Measurements from ENCODE around the gene SMIM44. TPM values are rescaled to one million over a fixed set of nuclear protein-coding genes. Genes with fewer than 3 reads are reported as not detected.
A peak's percentile ranks its signal among the peaks of the same experiment; 100 is the strongest.

SMIM44 gene
- total and polyA plus RNA-seq, 7 experiments from 2014 or later, result not detected

GRCh38 chr19:3479834-3480215, 3.4 kb downstream of the SMIM44 start:
- H3K9me3 Mint-ChIP-seq, result no peaks in the 10 kb centered on the region
- intact Hi-C loops (cut with micrococcal nuclease), result loop anchor here in 1 of 2 donors (1.0 kb wide), 1 partner anchor 205 kb away; no protein-coding TSS in a partner anchor
- POLR2A ChIA-PET, result interaction anchor here (0.9 to 1.1 kb wide), 2 partner anchors 20 to 25 kb away, joined by 3 to 5 read pairs; partner anchors contain the start of gene DOHH

GRCh38 chr19:3479177-3479833, 3.9 kb downstream of the SMIM44 start:
- H3K4me3 ChIP-seq (ENCODE audit: low read length), result no peak overlapping the region
- no peaks in the 10 kb centered on the region for H3K36me3 ChIP-seq (ENCODE audit: control insufficient read depth in 2 of 3, insufficient read depth in 3 of 3, low read length in 3 of 3)
- peaks cover 0 to 6% of the 10 kb centered on the region in 2 donors for H3K4me1 ChIP-seq (ENCODE audit: control insufficient read depth in 2 of 2, insufficient read depth in 2 of 2, low read length in 2 of 2)
- POLR2A ChIA-PET, result interaction anchor here (0.6 to 1.1 kb wide), 3 partner anchors 21 to 38 kb away, joined by 3 to 5 read pairs (median 4); partner anchors contain the start of gene DOHH
- no peak overlapping the region for H3K27ac ChIP-seq (ENCODE audit: low read depth, low read length)
- no peaks in the 10 kb centered on the region for H3K36me3 Mint-ChIP-seq
- no peaks in the 10 kb centered on the region for H3K9me3 ChIP-seq (ENCODE audit: control insufficient read depth in 2 of 3, low read length in 3 of 3)
- H3K9me3 Mint-ChIP-seq, result no peaks in the 10 kb centered on the region
- intact Hi-C loops (cut with micrococcal nuclease), result loop anchor here in 1 of 2 donors (1.0 kb wide), 1 partner anchor 204 kb away; no protein-coding TSS in a partner anchor
- H3K4me3 Mint-ChIP-seq, result peak overlapping the region in 7 of 10 donors; percentile 25 to 82 (median 70)
- no peaks in the 10 kb centered on the region for H3K27me3 ChIP-seq (ENCODE audit: control insufficient read depth in 2 of 2, insufficient read depth in 2 of 2, low read length in 2 of 2)
- H3K27me3 Mint-ChIP-seq, result peaks cover 0 to 6% (median 0%) of the 10 kb centered on the region in 5 donors
- DNase-seq, result peak in 7 of 9 donors; percentile 22 to 67 (median 48)
- CTCF ChIA-PET, result interaction anchor here (0.6 to 1.2 kb wide), 4 partner anchors 11 to 1929 kb away, joined by 3 to 4 read pairs (median 3); no protein-coding TSS in a partner anchor
- peak; percentile 85 for ATAC-seq
- peaks cover 10 to 18% (median 15%) of the 10 kb centered on the region in 7 donors for H3K4me1 Mint-ChIP-seq
- no peak overlapping the region for H3K27ac Mint-ChIP-seq

More at GRCh38 chr19:3479834-3480215, 3.4 kb downstream of the SMIM44 start:
- ATAC-seq (peak; percentile 57), DNase-seq (peak in 8 of 9 donors; percentile 15 to 58 (median 34))
- CTCF ChIA-PET, result interaction anchor here (1.0 to 1.2 kb wide), 3 partner anchors 10 to 153 kb away, joined by 3 to 4 read pairs (median 3); no protein-coding TSS in a partner anchor
- H3K27me3 Mint-ChIP-seq, result peaks cover 0 to 6% (median 0%) of the 10 kb centered on the region in 5 donors
- H3K27me3 ChIP-seq (ENCODE audit: control insufficient read depth in 2 of 2, insufficient read depth in 2 of 2, low read length in 2 of 2), result no peaks in the 10 kb centered on the region
- H3K9me3 ChIP-seq (ENCODE audit: control insufficient read depth in 2 of 3, low read length in 3 of 3), result no peaks in the 10 kb centered on the region
- H3K4me1 ChIP-seq (ENCODE audit: control insufficient read depth in 2 of 2, insufficient read depth in 2 of 2, low read length in 2 of 2), result peaks cover 0 to 6% of the 10 kb centered on the region in 2 donors
- H3K4me3 Mint-ChIP-seq, result peak overlapping the region in 3 of 10 donors; percentile 25 to 70 (median 68)
- H3K36me3 ChIP-seq (ENCODE audit: control insufficient read depth in 2 of 3, insufficient read depth in 3 of 3, low read length in 3 of 3), result no peaks in the 10 kb centered on the region
- H3K27ac ChIP-seq (ENCODE audit: low read depth, low read length), result no peak overlapping the region
- H3K4me1 Mint-ChIP-seq, result peaks cover 10 to 19% (median 15%) of the 10 kb centered on the region in 7 donors
- H3K36me3 Mint-ChIP-seq, result no peaks in the 10 kb centered on the region
- H3K4me3 ChIP-seq (ENCODE audit: low read length), result no peak overlapping the region
- H3K27ac Mint-ChIP-seq, result no peak overlapping the region

- Mint-ChIP-seq H3K27ac (peak overlapping the region in 6 of 9 donors; percentile 1 to 64 (median 58)), H3K36me3 (no peaks in the 10 kb centered on the region), H3K9me3 (no peaks in the 10 kb centered on the region), H3K4me3 (peak overlapping the region in 9 of 10 donors; percentile 27 to 82 (median 70)), H3K27me3 (peaks cover 0 to 6% (median 0%) of the 10 kb centered on the region in 5 donors), H3K4me1 (peaks cover 10 to 18% (median 15%) of the 10 kb centered on the region in 7 donors)
- Histone ChIP-seq H3K9me3 (ENCODE audit: control insufficient read depth in 2 of 3, low read length in 3 of 3) (no peaks in the 10 kb centered on the region), H3K27ac (ENCODE audit: low read depth, low read length) (no peak overlapping the region), H3K36me3 (ENCODE audit: control insufficient read depth in 2 of 3, insufficient read depth in 3 of 3, low read length in 3 of 3) (no peaks in the 10 kb centered on the region), H3K4me1 (ENCODE audit: control insufficient read depth in 2 of 2, insufficient read depth in 2 of 2, low read length in 2 of 2) (peaks cover 0 to 6% of the 10 kb centered on the region in 2 donors), H3K27me3 (ENCODE audit: control insufficient read depth in 2 of 2, insufficient read depth in 2 of 2, low read length in 2 of 2) (no peaks in the 10 kb centered on the region), H3K4me3 (ENCODE audit: low read length) (no peak overlapping the region)
- ATAC-seq, result peak; percentile 7
- intact Hi-C loops (cut with micrococcal nuclease), result loop anchor here in 1 of 2 donors (1.0 kb wide), 1 partner anchor 203 kb away; no protein-coding TSS in a partner anchor
- DNase-seq, result peak in 2 of 9 donors; percentile 2 to 17
- CTCF ChIA-PET, result interaction anchor here (0.6 to 1.2 kb wide), 5 partner anchors 9 to 1928 kb away, joined by 3 to 4 read pairs (median 3); no protein-coding TSS in a partner anchor
- POLR2A ChIA-PET, result interaction anchor here (0.6 to 1.1 kb wide), 3 partner anchors 22 to 37 kb away, joined by 3 to 5 read pairs (median 4); partner anchors contain the start of gene DOHH
Observed at GRCh38 chr19:3478409-3479176, 4.6 kb downstream of the SMIM44 start.

GRCh38 chr19:3477951-3478350, 5.3 kb downstream of the SMIM44 start:
- H3K4me1 Mint-ChIP-seq, result peaks cover 10 to 18% (median 15%) of the 10 kb centered on the region in 7 donors
- H3K4me3 Mint-ChIP-seq, result peak overlapping the region; percentile 21 to 82 (median 61)
- Histone ChIP-seq H3K9me3 (ENCODE audit: control insufficient read depth in 2 of 3, low read length in 3 of 3) (no peaks in the 10 kb centered on the region), H3K4me3 (ENCODE audit: low read length) (no peak overlapping the region), H3K4me1 (ENCODE audit: control insufficient read depth in 2 of 2, insufficient read depth in 2 of 2, low read length in 2 of 2) (peaks cover 0 to 6% of the 10 kb centered on the region in 2 donors), H3K36me3 (ENCODE audit: control insufficient read depth in 2 of 3, insufficient read depth in 3 of 3, low read length in 3 of 3) (no peaks in the 10 kb centered on the region), H3K27ac (ENCODE audit: low read depth, low read length) (no peak overlapping the region), H3K27me3 (ENCODE audit: control insufficient read depth in 2 of 2, insufficient read depth in 2 of 2, low read length in 2 of 2) (no peaks in the 10 kb centered on the region)
- intact Hi-C loops (cut with micrococcal nuclease), result no loop called here
- ChIA-PET POLR2A (no interaction called here), CTCF (interaction anchor here (0.9 kb wide), 1 partner anchor 10 kb away, joined by 3 read pairs; no protein-coding TSS in a partner anchor)
- DNase-seq (peak in 1 of 9 donors; percentile 1), ATAC-seq (no peak)
- H3K36me3 Mint-ChIP-seq, result no peaks in the 10 kb centered on the region
- H3K27ac Mint-ChIP-seq, result peak overlapping the region in 4 of 9 donors; percentile 1 to 82 (median 71)
- no peaks in the 10 kb centered on the region for H3K9me3 Mint-ChIP-seq
- H3K27me3 Mint-ChIP-seq, result peaks cover 0 to 6% (median 0%) of the 10 kb centered on the region in 5 donors

- Histone ChIP-seq H3K4me1 (ENCODE audit: control insufficient read depth in 2 of 2, insufficient read depth in 2 of 2, low read length in 2 of 2) (peaks cover 0 to 6% of the 10 kb centered on the region in 2 donors), H3K27ac (ENCODE audit: low read depth, low read length) (no peak overlapping the region), H3K27me3 (ENCODE audit: control insufficient read depth in 2 of 2, insufficient read depth in 2 of 2, low read length in 2 of 2) (no peaks in the 10 kb centered on the region), H3K36me3 (ENCODE audit: control insufficient read depth in 2 of 3, insufficient read depth in 3 of 3, low read length in 3 of 3) (no peaks in the 10 kb centered on the region), H3K4me3 (ENCODE audit: low read length) (no peak overlapping the region), H3K9me3 (ENCODE audit: control insufficient read depth in 2 of 3, low read length in 3 of 3) (no peaks in the 10 kb centered on the region)
- ChIA-PET CTCF (interaction anchor here (0.9 kb wide), 1 partner anchor 10 kb away, joined by 3 read pairs; no protein-coding TSS in a partner anchor), POLR2A (no interaction called here)
- Mint-ChIP-seq H3K36me3 (no peaks in the 10 kb centered on the region), H3K4me1 (peaks cover 10 to 18% (median 15%) of the 10 kb centered on the region in 7 donors), H3K27me3 (peaks cover 0 to 6% (median 0%) of the 10 kb centered on the region in 5 donors), H3K9me3 (no peaks in the 10 kb centered on the region), H3K4me3 (no peak overlapping the region), H3K27ac (no peak overlapping the region)
- ATAC-seq (no peak), DNase-seq (no peak)
- intact Hi-C loops (cut with micrococcal nuclease), result no loop called here
Observed at GRCh38 chr19:3477506-3477905, 5.7 kb downstream of the SMIM44 start.

GRCh38 chr19:3476830-3477229, 6.4 kb downstream of the SMIM44 start:
- intact Hi-C loops (cut with micrococcal nuclease), result no loop called here
- no peak for ATAC-seq
- H3K27ac Mint-ChIP-seq, result no peak overlapping the region
- DNase-seq, result no peak
- Histone ChIP-seq H3K27ac (ENCODE audit: low read depth, low read length) (no peak overlapping the region), H3K9me3 (ENCODE audit: control insufficient read depth in 2 of 3, low read length in 3 of 3) (no peaks in the 10 kb centered on the region), H3K27me3 (ENCODE audit: control insufficient read depth in 2 of 2, insufficient read depth in 2 of 2, low read length in 2 of 2) (no peaks in the 10 kb centered on the region), H3K4me3 (ENCODE audit: low read length) (no peak overlapping the region), H3K4me1 (ENCODE audit: control insufficient read depth in 2 of 2, insufficient read depth in 2 of 2, low read length in 2 of 2) (peaks cover 0 to 6% of the 10 kb centered on the region in 2 donors), H3K36me3 (ENCODE audit: control insufficient read depth in 2 of 3, insufficient read depth in 3 of 3, low read length in 3 of 3) (no peaks in the 10 kb centered on the region)
- peak overlapping the region in 1 of 10 donors; percentile 19 for H3K4me3 Mint-ChIP-seq
- ChIA-PET POLR2A (no interaction called here), CTCF (no interaction called here)
- H3K27me3 Mint-ChIP-seq, result peaks cover 0 to 6% (median 0%) of the 10 kb centered on the region in 5 donors
- peaks cover 10 to 18% (median 15%) of the 10 kb centered on the region in 7 donors for H3K4me1 Mint-ChIP-seq
- no peaks in the 10 kb centered on the region for H3K36me3 Mint-ChIP-seq
- no peaks in the 10 kb centered on the region for H3K9me3 Mint-ChIP-seq

Data from naive thymus-derived CD4-positive, alpha-beta T cell (primary cell).